GM23338 (cell line): ENCODE data around the gene WSCD1. TPM values are rescaled to one million over a fixed set of nuclear protein-coding genes. Genes with fewer than 3 reads are reported as not detected.

Source experiments
- ATAC-seq: fragments of 200-7000 bp; cut with Tn5 transposase; 3 replicates; pipeline ENCODE4 v1.9.1; 2020
- DNase-seq: peaks from one replicate; pipeline ENCODE4 v3.0.0-alpha.2; 2015; ENCODE audit warnings: low spot score
- H2AFZ ChIP-seq: fragments of 200-600 bp; sonication (generic); 2 replicates; pipeline ENCODE4 v1.8.0; 2016; ENCODE audit warnings: antibody characterized with exemption, mild to moderate bottlenecking, moderate library complexity
- H3F3A ChIP-seq: fragments of 200-600 bp; sonication (generic); replicated peaks from 2 replicates; pipeline ENCODE4 v1.8.0; 2017; ENCODE audit warnings: antibody characterized with exemption, mixed run types, low read depth
- H3K27ac ChIP-seq: fragments of 200-600 bp; sonication (generic); 2 replicates; pipeline ENCODE4 v1.6.1; 2016; ENCODE audit warnings: low read depth
- H3K27me3 ChIP-seq: fragments of 200-600 bp; sonication (generic); 2 replicates; pipeline ENCODE4 v1.8.0; 2016; ENCODE audit warnings: mild to moderate bottlenecking, mixed run types, moderate library complexity; ENCODE audit not compliant: insufficient read depth
- H3K36me3 ChIP-seq: fragments of 200-600 bp; sonication (generic); 2 replicates; pipeline ENCODE4 v1.8.0; 2016; ENCODE audit warnings: mild to moderate bottlenecking; ENCODE audit not compliant: insufficient read depth
- H3K4me1 ChIP-seq: fragments of 200-600 bp; sonication (generic); 2 replicates; pipeline ENCODE4 v1.8.0; 2016; ENCODE audit warnings: mild to moderate bottlenecking, moderate library complexity; ENCODE audit not compliant: insufficient read depth
- H3K4me2 ChIP-seq: fragments of 200-600 bp; sonication (generic); 2 replicates; pipeline ENCODE4 v1.7.1; 2017; ENCODE audit warnings: mixed run types
- H3K4me3 ChIP-seq: fragments of 200-600 bp; sonication (generic); 2 replicates; pipeline ENCODE4 v1.6.1; 2016; ENCODE audit warnings: mixed run types
- H3K79me2 ChIP-seq: fragments of 200-600 bp; sonication (generic); replicated peaks from 2 replicates; pipeline ENCODE4 v1.8.0; 2017; ENCODE audit warnings: mild to moderate bottlenecking; ENCODE audit not compliant: insufficient read depth
- H3K9me2 ChIP-seq: fragments of 200-600 bp; sonication (generic); 2 replicates; pipeline ENCODE4 v1.8.0; 2017; ENCODE audit not compliant: insufficient read depth
- H4K20me1 ChIP-seq: fragments of 200-600 bp; sonication (generic); replicated peaks from 2 replicates; pipeline ENCODE4 v1.8.0; 2017; ENCODE audit warnings: mild to moderate bottlenecking; ENCODE audit not compliant: insufficient read depth
- H3K27ac Mint-ChIP-seq: 2 replicates; pipeline ENCODE4 v1.8.0; 2020; ENCODE audit warnings: inconsistent platforms, mild to moderate bottlenecking, moderate library complexity, mixed read lengths
- H3K27me3 Mint-ChIP-seq: 3 replicates; pipeline ENCODE4 v1.8.0; 2022; ENCODE audit warnings: low read depth, mild to moderate bottlenecking, moderate library complexity, mixed read lengths, inconsistent platforms; ENCODE audit not compliant: insufficient read depth, poor library complexity
- H3K36me3 Mint-ChIP-seq: 3 replicates; pipeline ENCODE4 v1.8.0; 2021; ENCODE audit warnings: low read depth, mild to moderate bottlenecking, inconsistent platforms, moderate library complexity, mixed read lengths
- H3K4me1 Mint-ChIP-seq: 3 replicates; pipeline ENCODE4 v1.8.0; 2020; ENCODE audit warnings: mild to moderate bottlenecking, inconsistent platforms, mixed read lengths
- H3K4me3 Mint-ChIP-seq: 3 replicates; pipeline ENCODE4 v1.8.0; 2021; ENCODE audit warnings: moderate library complexity, mild to moderate bottlenecking, inconsistent platforms, mixed read lengths
- H3K9me3 Mint-ChIP-seq: 3 replicates; pipeline ENCODE4 v1.8.0; 2020; ENCODE audit warnings: moderate library complexity, mild to moderate bottlenecking, inconsistent platforms, mixed read lengths
- CREB1 ChIP-seq: fragments of 250-450 bp; sonication (Bioruptor Pico); IDR thresholded peaks from 2 replicates; pipeline ENCODE4 v1.5.0; 2020; ENCODE audit warnings: low read depth, mild to moderate bottlenecking, moderate library complexity
- ETS1 ChIP-seq: IDR thresholded peaks from 2 replicates; pipeline ENCODE4 v1.6.1; 2016; ENCODE audit warnings: antibody characterized with exemption
- JUNB ChIP-seq: IDR thresholded peaks from one replicate; pipeline ENCODE4 v1.6.1; 2016; ENCODE audit warnings: antibody characterized with exemption; ENCODE audit not compliant: unreplicated experiment
- POLR2AphosphoS5 ChIP-seq: IDR thresholded peaks from 2 replicates; pipeline ENCODE4 v1.6.1; 2016; ENCODE audit warnings: antibody characterized with exemption, low read depth
- REST ChIP-seq: IDR thresholded peaks from one replicate; pipeline ENCODE4 v1.6.1; 2018; ENCODE audit warnings: antibody characterized with exemption; ENCODE audit not compliant: unreplicated experiment
- ZNF331 ChIP-seq: fragments of 250-450 bp; sonication (Bioruptor Pico); IDR thresholded peaks from 2 replicates; pipeline ENCODE4 v1.5.0; 2020; ENCODE audit warnings: low read depth, mild to moderate bottlenecking, moderate library complexity
- ZNF462 ChIP-seq: fragments of 250-450 bp; sonication (Bioruptor Pico); IDR thresholded peaks from 2 replicates; pipeline ENCODE4 v1.5.0; 2020; ENCODE audit warnings: mild to moderate bottlenecking, moderate library complexity
- polyA plus RNA-seq: library from polyadenylated mRNA; unstranded; fragments of >200 nt; fragmentation: Nextera tagmentation; extraction: Ambion mirVana; gene quantifications from 2 replicates; pipeline ENCODE4 v1.2.1, GENCODE V29; 2016
- total RNA-seq: library from RNA; depleted of rRNA; stranded (reverse); fragments of >200 nt; shearing (Covaris generic); gene quantifications from 2 replicates; pipeline ENCODE4 v1.2.3, GENCODE V29; 2014

WSCD1 gene
- total and polyA plus RNA-seq, 2 experiments from 2014 or later, result 6.1 to 38.9 TPM

- TF ChIP-seq ZNF331 (CRISPR knock-in tag), result no peak
Observed at GRCh38 chr17:6069539-6070429, at the start of gene WSCD1 (continued).

GRCh38 chr17:6021011-6021400, 49.2 kb upstream of the WSCD1 start:
- Histone ChIP-seq H2AFZ (no peak overlapping the region), H3K4me3 (no peak overlapping the region)
- DNase-seq, result no peak

More at GRCh38 chr17:6021011-6021400, 49.2 kb upstream of the WSCD1 start:
- Histone ChIP-seq H3K27me3 (no peaks in the 10 kb centered on the region), H3K79me2 (no peaks in the 10 kb centered on the region), H3F3A (no peaks in the 10 kb centered on the region), H3K4me2 (no peak overlapping the region), H3K4me1 (no peaks in the 10 kb centered on the region), H3K27ac (no peak overlapping the region), H3K9me2 (peaks cover 3% of the 10 kb centered on the region; the same call in 1 of the 2 replicates), H3K36me3 (no peaks in the 10 kb centered on the region), H4K20me1 (no peaks in the 10 kb centered on the region)
- Mint-ChIP-seq H3K27ac (no peak overlapping the region), H3K36me3 (no peaks in the 10 kb centered on the region), H3K27me3 (no peaks in the 10 kb centered on the region), H3K9me3 (peaks cover 10% of the 10 kb centered on the region), H3K4me3 (no peak overlapping the region), H3K4me1 (peaks cover 7% of the 10 kb centered on the region)
- no peak for ATAC-seq
- TF ChIP-seq ZNF462 (CRISPR knock-in tag), result no peak
- no peak for TF ChIP-seq ETS1
- TF ChIP-seq REST, result no peak
- TF ChIP-seq CREB1, result no peak
- no peak for TF ChIP-seq POLR2AphosphoS5
- no peak for TF ChIP-seq JUNB
